Right lobe of liver (tissue), 6 donors: ENCODE results near the gene TPBGL. TPM values are rescaled to one million over a fixed set of nuclear protein-coding genes. Genes with fewer than 3 reads are reported as not detected.
A peak's percentile ranks its signal among the peaks of the same experiment; 100 is the strongest.

ENCODE experiments used
- ATAC-seq, 4 donors: fragments of 200-7000 bp; cut with Tn5 transposase; one replicate each; pipeline ENCODE4 v1.9.1; 2020; ENCODE audit warnings: mild to moderate bottlenecking in 4 of 4, moderate library complexity in 4 of 4
- DNase-seq, 3 donors: peaks; one replicate each; pipeline ENCODE4 v3.0.0-alpha.2; 2020
- H3K27ac ChIP-seq, 3 donors: fragments of 200-600 bp; one replicate each; pipeline ENCODE4 v1.8.0; 2022
- H3K27me3 ChIP-seq, 2 donors: fragments of 200-600 bp; one replicate each; pipeline ENCODE4 v1.8.0; 2022
- H3K36me3 ChIP-seq, 4 donors: fragments of 200-600 bp; sonication (generic) in 1 of 4; one replicate each; pipeline versions ENCODE4 v1.5.1 to v1.8.0; 2017 to 2022; ENCODE audit warnings: control low read depth in 1 of 4
- H3K4me1 ChIP-seq, 4 donors: fragments of 200-600 bp; sonication (generic) in 1 of 4; one replicate each; pipeline versions ENCODE4 v1.5.1 to v1.8.0; 2017 to 2022; ENCODE audit warnings: control low read depth in 1 of 4
- H3K4me3 ChIP-seq, 3 donors: fragments of 200-600 bp; one replicate each; pipeline ENCODE4 v1.8.0; 2022
- H3K9me3 ChIP-seq, 4 donors: fragments of 200-600 bp; sonication (generic) in 1 of 4; one replicate each; pipeline versions ENCODE4 v1.5.1 to v1.8.0; 2017 to 2022; ENCODE audit warnings: control low read depth in 1 of 4
- CTCF ChIP-seq, 4 donors: fragments of 200-600 bp in 3 of 4; fragments of 450-650 bp in 1 of 4; IDR thresholded peaks; one replicate each; pipeline versions ENCODE4 v1.5.1 to v1.8.0; 2016 to 2022; ENCODE audit warnings: antibody characterized with exemption in 4 of 4, mild to moderate bottlenecking in 2 of 4
- POLR2A ChIP-seq: fragments of 450-650 bp; IDR thresholded peaks from one replicate; pipeline ENCODE4 v1.6.1; 2017; ENCODE audit warnings: antibody characterized with exemption, mild to moderate bottlenecking
- WGBS: methylation state at CpG from one replicate; pipeline ENCODE4 v1.1.6; 2018; ENCODE audit warnings: low coverage, low lambda C conversion rate; ENCODE audit not compliant: insufficient coverage; ENCODE audit errors: missing lambda C conversion rate; 5-methylcytosine and 5-hydroxymethylcytosine counted together
- intact Hi-C, 2 donors: fragments of 100-400 bp; cut with DNase I; formaldehyde crosslinking; loops; one replicate each; pipeline versions ENCODE4 v1.11.2 to v1.14.1; 2022
- total RNA-seq, 6 experiments: library from RNA; depleted of rRNA in 2 of 6; stranded (reverse); fragments of >200 nt in 2 of 6; fragmentation: NEBNext Ultra II Directional in 3 of 6; extraction: Animal tissue kit (Norgen Biotek cat#: 25700) in 3 of 6; gene quantifications; one replicate each; pipeline versions ENCODE4 v1.1.0 to v1.2.4, GENCODE V29; 2016 to 2023
- donor health status: DM: no; HTN: yes; CAD: no.
- donor health status: DM: no; HTN: no; CAD: no.
- donor health status: DM: no; HTN: no; CAD: no.
- donor health status: DM: no; HTN: yes; CAD: no.
- donor health status: DM: no; HTN: yes; CAD: no.

TPBGL gene
- total RNA-seq, 6 experiments from 2014 or later, result not detected

GRCh38 chr11:75198278-75198973 lies 42.1 kb upstream of the TPBGL start:
- WGBS, result 85% methylated on average over 3 of the region's 7 CpGs
- intact Hi-C loops, result no loop called here

DNA sequence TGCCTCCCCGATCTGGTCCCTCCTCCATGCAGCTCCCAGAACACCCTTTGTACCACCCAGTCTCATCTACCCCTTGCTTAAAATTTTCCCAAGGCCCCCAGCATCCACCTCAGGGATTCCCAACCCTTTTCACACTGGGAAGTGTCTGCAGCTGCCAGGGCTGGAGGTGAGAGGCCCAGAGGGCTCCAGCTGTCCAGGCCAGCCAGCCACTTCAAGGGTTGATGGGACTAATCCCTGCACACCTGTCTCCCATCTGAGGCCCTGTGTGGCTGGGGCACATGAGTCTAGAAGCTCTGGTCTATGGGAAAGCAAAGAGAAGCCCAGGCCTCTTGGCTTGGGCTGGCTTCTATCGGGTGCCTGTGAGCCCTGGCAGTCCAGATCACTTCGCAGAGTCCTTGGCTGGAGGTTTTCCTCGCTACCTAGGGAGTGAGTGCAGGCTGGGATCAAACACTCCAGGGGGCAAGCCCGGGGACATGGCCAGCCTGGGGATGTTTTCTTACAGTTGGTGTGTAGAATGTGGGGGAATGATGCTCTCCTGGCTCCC lies 41.1 kb upstream of the TPBGL start:
- Histone ChIP-seq H3K27ac (no peak overlapping the region), H3K9me3 (no peaks in the 10 kb centered on the region), H3K4me3 (no peak overlapping the region), H3K27me3 (no peaks in the 10 kb centered on the region), H3K36me3 (peaks cover 0 to 78% (median 20%) of the 10 kb centered on the region in 4 donors), H3K4me1 (peaks cover 0 to 48% (median 15%) of the 10 kb centered on the region in 4 donors)
- ATAC-seq (no peak), DNase-seq (peak in 1 of 3 donors; percentile 31)
- intact Hi-C loops, result no loop called here
- WGBS, result 64% methylated on average over 3 of the region's 5 CpGs
- TF ChIP-seq CTCF (IDR thresholded peaks at IDR 0.05) (no peak), POLR2A (no peak)

More at GRCh38 chr11:75198278-75198973, 42.1 kb upstream of the TPBGL start:
- no peak for TF ChIP-seq CTCF (IDR thresholded peaks at IDR 0.05)
- H3K36me3 ChIP-seq, result peaks cover 0 to 82% (median 20%) of the 10 kb centered on the region in 4 donors
- H3K9me3 ChIP-seq, result no peaks in the 10 kb centered on the region
- H3K27me3 ChIP-seq, result no peaks in the 10 kb centered on the region
- no peak overlapping the region for H3K27ac ChIP-seq
- H3K4me3 ChIP-seq, result no peak overlapping the region
- DNase-seq (peak in 1 of 3 donors; percentile 41), ATAC-seq (no peak)
- peaks cover 0 to 50% (median 15%) of the 10 kb centered on the region in 4 donors for H3K4me1 ChIP-seq

- Histone ChIP-seq H3K27ac (peak overlapping the region in 1 of 3 donors; percentile 13), H3K4me3 (no peak overlapping the region), H3K9me3 (no peaks in the 10 kb centered on the region), H3K36me3 (peaks cover 0 to 75% (median 20%) of the 10 kb centered on the region in 4 donors), H3K27me3 (no peaks in the 10 kb centered on the region), H3K4me1 (peaks cover 0 to 48% (median 14%) of the 10 kb centered on the region in 4 donors)
- TF ChIP-seq CTCF (IDR thresholded peaks at IDR 0.05), result no peak
- no peak for TF ChIP-seq POLR2A
- no peak for ATAC-seq
- intact Hi-C loops, result loop anchor here in 1 of 2 donors (5.0 kb wide), 1 partner anchor 33 kb away; no protein-coding TSS in a partner anchor
- WGBS, result 83% methylated on average over 5 of the region's 10 CpGs
- peak in 1 of 3 donors; percentile 47 for DNase-seq
Observed at GRCh38 chr11:75200051-75200450, 40.5 kb upstream of the TPBGL start.

DNA sequence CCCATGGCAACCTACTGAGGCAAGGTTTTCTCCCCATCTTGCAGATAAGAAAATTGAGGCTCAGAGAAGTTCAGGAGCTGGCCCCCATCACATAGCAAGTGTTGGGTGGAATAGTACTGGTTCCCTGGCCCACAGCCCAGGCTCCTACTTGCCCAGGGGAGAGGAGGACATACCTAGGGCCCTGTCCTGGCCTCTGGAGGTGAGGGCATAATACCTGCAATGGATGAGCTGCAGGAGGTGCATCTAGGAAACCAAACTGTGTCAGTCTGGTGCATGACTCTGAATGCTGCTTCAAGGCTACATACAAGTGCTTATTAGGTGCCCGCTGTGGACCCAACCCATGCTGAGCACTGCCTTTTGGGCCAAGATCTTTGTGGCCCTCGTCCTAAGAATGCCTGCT lies 40.0 kb upstream of the TPBGL start:
- peak in 1 of 3 donors; percentile 45 for DNase-seq
- H3K27ac ChIP-seq, result peak overlapping the region in 1 of 3 donors; percentile 13

More for the DNA sequence above, 40.0 kb upstream of the TPBGL start:
- intact Hi-C loops, result loop anchor here in 1 of 2 donors (5.0 kb wide), 1 partner anchor 33 kb away; no protein-coding TSS in a partner anchor
- Histone ChIP-seq H3K4me1 (peaks cover 0 to 49% (median 12%) of the 10 kb centered on the region in 4 donors), H3K36me3 (peaks cover 0 to 75% (median 20%) of the 10 kb centered on the region in 4 donors), H3K9me3 (no peaks in the 10 kb centered on the region), H3K27me3 (no peaks in the 10 kb centered on the region), H3K4me3 (no peak overlapping the region)
- TF ChIP-seq POLR2A (no peak), CTCF (IDR thresholded peaks at IDR 0.05) (no peak)
- no peak for ATAC-seq
- 100% methylated on average over 2 of the region's 2 CpGs for WGBS
